Subcutaneous adipose tissue (tissue), 4 donors: ENCODE measurements around the gene DROSHA. TPM values are rescaled to one million over a fixed set of nuclear protein-coding genes. Genes with fewer than 3 reads are reported as not detected.

ENCODE experiments used
- CTCF ChIP-seq: fragments of 450-650 bp; IDR thresholded peaks from one replicate; pipeline ENCODE4 v1.5.1; 2016; ENCODE audit warnings: low read depth, mild to moderate bottlenecking, control low read depth, antibody characterized with exemption, moderate library complexity
- total RNA-seq, 4 donors: library from RNA; depleted of rRNA; stranded (reverse); fragments of >200 nt; gene quantifications; one replicate each; pipeline ENCODE4 v1.1.0, GENCODE V29; 2016

DROSHA gene
- 10 to 100 TPM; 37.9 to 51.8 (median 40.4) TPM for total RNA-seq

- TF ChIP-seq CTCF = no peak
Observed at GRCh38 chr5:31531888-31532547, at the start of gene DROSHA, which contains the start of gene C5orf22. DROSHA (minus strand) TSS chr5:31532093; CDS start chr5:31529059, 3,034 bp downstream. C5orf22 (plus strand) TSS chr5:31532301; CDS start chr5:31532393, 92 bp downstream.

- no peak for TF ChIP-seq CTCF
Observed at GRCh38 chr5:31579558-31579957, 47.7 kb upstream of the DROSHA start.

- no peak for TF ChIP-seq CTCF
Observed at GRCh38 chr5:31577438-31577837, 45.5 kb upstream of the DROSHA start.

GRCh38 chr5:31574772-31575171 is 42.9 kb upstream of the DROSHA start:
- no peak for TF ChIP-seq CTCF

GRCh38 chr5:31573494-31574142 is 41.7 kb upstream of the DROSHA start:
- TF ChIP-seq CTCF = no peak

- TF ChIP-seq CTCF = no peak
Observed at GRCh38 chr5:31569068-31569467, 37.2 kb upstream of the DROSHA start.

- TF ChIP-seq CTCF = no peak
Observed at GRCh38 chr5:31568302-31568835, 36.5 kb upstream of the DROSHA start.
